Measurements from ENCODE around the gene WDR54. TPM values are rescaled to one million over a fixed set of nuclear protein-coding genes. Genes with fewer than 3 reads are reported as not detected.

Gene WDR54
- total RNA-seq, 1 experiment from 2014 or later, result 33.9 TPM

- no peak for DNase-seq (ENCODE audit: extremely low read depth, low read depth)
Observed at GRCh38 chr2:74474899-74475298, 53.4 kb downstream of the WDR54 start.

Other genes with a start within 250 kb of the WDR54 start
- gene MOB1A, start 242.9 kb upstream of the WDR54 start, total RNA-seq (2014; rRNA removed; shearing (Covaris generic)), result 115 and 117 TPM in 2 replicates
- 893 and 898 TPM in 2 replicates for gene MTHFD2, start 223.1 kb upstream of the WDR54 start, total RNA-seq (2014; rRNA removed; shearing (Covaris generic))
- 0.40 and 1.6 TPM in 2 replicates for gene SLC4A5, start 78.3 kb upstream of the WDR54 start, total RNA-seq (2014; rRNA removed; shearing (Covaris generic))
- gene DCTN1, start 41.4 kb upstream of the WDR54 start, total RNA-seq (2014; rRNA removed; shearing (Covaris generic)), result 39.8 and 52.1 TPM in 2 replicates
- gene C2orf81, start 111 bp upstream of the WDR54 start, total RNA-seq (2014; rRNA removed; shearing (Covaris generic)), result 1.2 and 2.2 TPM in 2 replicates
- gene RTKN, start 20.2 kb downstream of the WDR54 start, total RNA-seq (2014; rRNA removed; shearing (Covaris generic)), result 12.3 and 15.7 TPM in 2 replicates
- 19.8 and 19.9 TPM in 2 replicates for gene INO80B, start 33.4 kb downstream of the WDR54 start, total RNA-seq (2014; rRNA removed; shearing (Covaris generic))
- 44.2 and 48.4 TPM in 2 replicates for gene WBP1, start 36.7 kb downstream of the WDR54 start, total RNA-seq (2014; rRNA removed; shearing (Covaris generic))
- gene MOGS, start 43.7 kb downstream of the WDR54 start, total RNA-seq (2014; rRNA removed; shearing (Covaris generic)), result 58.9 TPM in 2 replicates
- 55.3 and 57.8 TPM in 2 replicates for gene MRPL53, start 51.0 kb downstream of the WDR54 start, total RNA-seq (2014; rRNA removed; shearing (Covaris generic))
- 15.6 and 17.6 TPM in 2 replicates for gene CCDC142, start 61.3 kb downstream of the WDR54 start, total RNA-seq (2014; rRNA removed; shearing (Covaris generic))
- gene TTC31, start 61.4 kb downstream of the WDR54 start, total RNA-seq (2014; rRNA removed; shearing (Covaris generic)), result 20.4 and 23.8 TPM in 2 replicates
- 0.95 and 1.9 TPM in 2 replicates for gene LBX2, start 77.9 kb downstream of the WDR54 start, total RNA-seq (2014; rRNA removed; shearing (Covaris generic))
- 51.1 and 56.9 TPM in 2 replicates for gene PCGF1, start 86.0 kb downstream of the WDR54 start, total RNA-seq (2014; rRNA removed; shearing (Covaris generic))
- 0.40 and 0.43 TPM in 2 replicates for gene TLX2, start 92.7 kb downstream of the WDR54 start, total RNA-seq (2014; rRNA removed; shearing (Covaris generic))
- 0.12 TPM in 1 of 2 replicates, not detected in the other for gene DQX1, start 104.5 kb downstream of the WDR54 start, total RNA-seq (2014; rRNA removed; shearing (Covaris generic))
- gene AUP1, start 108.0 kb downstream of the WDR54 start, total RNA-seq (2014; rRNA removed; shearing (Covaris generic)), result 149 and 161 TPM in 2 replicates
- 46.9 and 52.1 TPM in 2 replicates for gene HTRA2, start 108.2 kb downstream of the WDR54 start, total RNA-seq (2014; rRNA removed; shearing (Covaris generic))
- 2.9 and 3.1 TPM in 2 replicates for gene LOXL3, start 132.2 kb downstream of the WDR54 start, total RNA-seq (2014; rRNA removed; shearing (Covaris generic))
- gene DOK1, start 133.0 kb downstream of the WDR54 start, total RNA-seq (2014; rRNA removed; shearing (Covaris generic)), result 19.3 and 22.1 TPM in 2 replicates
- gene M1AP, start 226.6 kb downstream of the WDR54 start, total RNA-seq (2014; rRNA removed; shearing (Covaris generic)), result not detected in 2 replicates
- gene SEMA4F, start 232.5 kb downstream of the WDR54 start, total RNA-seq (2014; rRNA removed; shearing (Covaris generic)), result 6.4 and 7.1 TPM in 2 replicates

All from NCI-H460 (cell line).